Hepatocyte (in vitro differentiated cells): ENCODE measurements around the gene NUTM2E.
"Not testable (repeated sequence)": the region's sequence is repeated elsewhere in the genome, so short reads cannot be mapped to it uniquely, and the experiment has no call there.

ENCODE experiments used
- CTCF ChIP-seq: fragments of 200-600 bp; sonication (generic); IDR thresholded peaks from 2 replicates; pipeline ENCODE4 v1.5.1; 2016; ENCODE audit warnings: antibody characterized with exemption, mild to moderate bottlenecking; ENCODE audit not compliant: poor library complexity
- EZH2 ChIP-seq: fragments of 200-600 bp; sonication (generic); IDR thresholded peaks from 2 replicates; pipeline ENCODE4 v1.6.1; 2016; ENCODE audit warnings: antibody characterized with exemption, mild to moderate bottlenecking, borderline replicate concordance

GRCh38 chr10:79838441-79838840 is 11.9 kb downstream of the NUTM2E start:
- TF ChIP-seq EZH2, CTCF: not testable (repeated sequence)
